ENCODE data around the gene C6orf136.

DNA sequence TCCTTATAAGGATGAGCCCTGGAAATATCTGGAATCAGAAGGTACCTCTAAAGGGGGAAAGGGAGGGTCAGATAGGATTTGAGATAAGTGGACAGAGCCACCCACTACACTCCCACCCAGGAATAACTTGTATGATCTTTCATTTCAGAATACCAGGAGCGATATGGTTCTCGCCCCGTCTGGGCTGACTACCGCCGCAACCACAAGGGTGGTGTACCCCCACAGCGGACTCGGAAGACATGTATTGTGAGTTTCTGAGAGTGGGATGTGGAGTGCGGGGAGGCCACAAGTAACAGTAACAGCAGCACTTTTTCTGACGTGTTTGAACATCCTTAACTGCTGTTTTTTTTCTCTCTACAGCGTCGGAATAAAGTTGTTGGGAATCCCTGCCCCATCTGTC, 27.4 kb upstream of the C6orf136 start:
- TF ChIP-seq EGR1 (IDR thresholded peaks at IDR 0.05) (no peak), TAF1 (IDR thresholded peaks at IDR 0.05; ENCODE audit: low read depth) (no peak), EP300 (IDR thresholded peaks at IDR 0.05; ENCODE audit: borderline replicate concordance) (no peak), ZBTB7A (IDR thresholded peaks at IDR 0.05; ENCODE audit: low read depth) (no peak), NFIC (IDR thresholded peaks at IDR 0.05) (no peak), TCF12 (IDR thresholded peaks at IDR 0.05; ENCODE audit: low read depth) (no peak), TEAD4 (IDR thresholded peaks at IDR 0.05) (no peak), RAD21 (IDR thresholded peaks at IDR 0.05; ENCODE audit: low read depth) (no peak), CEBPB (IDR thresholded peaks at IDR 0.05) (no peak)
- TF ChIP-seq, protein P1, sequence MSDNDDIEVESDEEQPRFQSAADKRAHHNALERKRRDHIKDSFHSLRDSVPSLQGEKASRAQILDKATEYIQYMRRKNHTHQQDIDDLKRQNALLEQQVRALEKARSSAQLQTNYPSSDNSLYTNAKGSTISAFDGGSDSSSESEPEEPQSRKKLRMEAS (IDR thresholded peaks at IDR 0.05): no peak
- TF ChIP-seq, protein P2, sequence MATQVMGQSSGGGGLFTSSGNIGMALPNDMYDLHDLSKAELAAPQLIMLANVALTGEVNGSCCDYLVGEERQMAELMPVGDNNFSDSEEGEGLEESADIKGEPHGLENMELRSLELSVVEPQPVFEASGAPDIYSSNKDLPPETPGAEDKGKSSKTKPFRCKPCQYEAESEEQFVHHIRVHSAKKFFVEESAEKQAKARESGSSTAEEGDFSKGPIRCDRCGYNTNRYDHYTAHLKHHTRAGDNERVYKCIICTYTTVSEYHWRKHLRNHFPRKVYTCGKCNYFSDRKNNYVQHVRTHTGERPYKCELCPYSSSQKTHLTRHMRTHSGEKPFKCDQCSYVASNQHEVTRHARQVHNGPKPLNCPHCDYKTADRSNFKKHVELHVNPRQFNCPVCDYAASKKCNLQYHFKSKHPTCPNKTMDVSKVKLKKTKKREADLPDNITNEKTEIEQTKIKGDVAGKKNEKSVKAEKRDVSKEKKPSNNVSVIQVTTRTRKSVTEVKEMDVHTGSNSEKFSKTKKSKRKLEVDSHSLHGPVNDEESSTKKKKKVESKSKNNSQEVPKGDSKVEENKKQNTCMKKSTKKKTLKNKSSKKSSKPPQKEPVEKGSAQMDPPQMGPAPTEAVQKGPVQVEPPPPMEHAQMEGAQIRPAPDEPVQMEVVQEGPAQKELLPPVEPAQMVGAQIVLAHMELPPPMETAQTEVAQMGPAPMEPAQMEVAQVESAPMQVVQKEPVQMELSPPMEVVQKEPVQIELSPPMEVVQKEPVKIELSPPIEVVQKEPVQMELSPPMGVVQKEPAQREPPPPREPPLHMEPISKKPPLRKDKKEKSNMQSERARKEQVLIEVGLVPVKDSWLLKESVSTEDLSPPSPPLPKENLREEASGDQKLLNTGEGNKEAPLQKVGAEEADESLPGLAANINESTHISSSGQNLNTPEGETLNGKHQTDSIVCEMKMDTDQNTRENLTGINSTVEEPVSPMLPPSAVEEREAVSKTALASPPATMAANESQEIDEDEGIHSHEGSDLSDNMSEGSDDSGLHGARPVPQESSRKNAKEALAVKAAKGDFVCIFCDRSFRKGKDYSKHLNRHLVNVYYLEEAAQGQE (IDR thresholded peaks at IDR 0.05; ENCODE audit: low read depth): no peak
- TF ChIP-seq, protein P3, sequence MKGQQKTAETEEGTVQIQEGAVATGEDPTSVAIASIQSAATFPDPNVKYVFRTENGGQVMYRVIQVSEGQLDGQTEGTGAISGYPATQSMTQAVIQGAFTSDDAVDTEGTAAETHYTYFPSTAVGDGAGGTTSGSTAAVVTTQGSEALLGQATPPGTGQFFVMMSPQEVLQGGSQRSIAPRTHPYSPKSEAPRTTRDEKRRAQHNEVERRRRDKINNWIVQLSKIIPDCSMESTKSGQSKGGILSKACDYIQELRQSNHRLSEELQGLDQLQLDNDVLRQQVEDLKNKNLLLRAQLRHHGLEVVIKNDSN (IDR thresholded peaks at IDR 0.05): no peak

All from Ishikawa (cell line).